ENCODE data around the gene MSMB.

DNA sequence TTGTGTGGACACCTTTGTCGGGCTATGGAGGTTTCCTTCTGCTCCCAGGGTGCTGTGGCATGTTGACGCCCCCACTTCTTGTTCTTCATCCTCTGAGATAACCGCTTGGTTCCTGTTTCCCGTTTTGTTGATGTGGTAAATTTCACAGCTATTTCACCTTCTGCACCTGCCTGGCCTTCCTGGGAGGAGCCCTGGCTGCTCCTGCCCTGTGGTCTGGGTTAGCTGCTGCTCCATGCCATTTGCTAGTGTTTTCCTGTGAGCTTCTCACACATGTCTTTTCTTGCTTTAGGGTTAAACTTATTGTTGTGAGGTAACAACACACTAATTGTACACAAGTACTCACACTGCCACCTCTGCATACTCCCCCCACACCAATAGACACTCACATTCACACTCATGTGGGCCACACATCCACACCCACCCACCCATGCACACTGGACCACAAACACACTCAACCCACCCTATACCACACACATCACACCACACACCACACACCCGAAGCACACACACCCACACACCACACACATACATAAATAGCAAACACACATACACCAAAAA, 46.5 kb upstream of the MSMB start:
- TF ChIP-seq POLR2AphosphoS5 (IDR thresholded peaks at IDR 0.05) (no peak), POLR2A (IDR thresholded peaks at IDR 0.05) (no peak)
